HG02870 (cell line): ENCODE data around the gene LITAFD.
A peak's percentile ranks its signal among the peaks of the same experiment; 100 is the strongest.

Source experiments
- ATAC-seq: cut with Tn5 transposase; IDR thresholded peaks from one replicate; pipeline ENCODE4 v1.9.1; 2021; ENCODE audit warnings: mild to moderate bottlenecking, moderate library complexity; ENCODE audit not compliant: unreplicated experiment

LITAFD gene

GRCh38 chr16:8919089-8919933, 37.2 kb downstream of the LITAFD start:
- no peak for ATAC-seq

GRCh38 chr16:8919934-8920462, 37.8 kb downstream of the LITAFD start:
- ATAC-seq = no peak

DNA sequence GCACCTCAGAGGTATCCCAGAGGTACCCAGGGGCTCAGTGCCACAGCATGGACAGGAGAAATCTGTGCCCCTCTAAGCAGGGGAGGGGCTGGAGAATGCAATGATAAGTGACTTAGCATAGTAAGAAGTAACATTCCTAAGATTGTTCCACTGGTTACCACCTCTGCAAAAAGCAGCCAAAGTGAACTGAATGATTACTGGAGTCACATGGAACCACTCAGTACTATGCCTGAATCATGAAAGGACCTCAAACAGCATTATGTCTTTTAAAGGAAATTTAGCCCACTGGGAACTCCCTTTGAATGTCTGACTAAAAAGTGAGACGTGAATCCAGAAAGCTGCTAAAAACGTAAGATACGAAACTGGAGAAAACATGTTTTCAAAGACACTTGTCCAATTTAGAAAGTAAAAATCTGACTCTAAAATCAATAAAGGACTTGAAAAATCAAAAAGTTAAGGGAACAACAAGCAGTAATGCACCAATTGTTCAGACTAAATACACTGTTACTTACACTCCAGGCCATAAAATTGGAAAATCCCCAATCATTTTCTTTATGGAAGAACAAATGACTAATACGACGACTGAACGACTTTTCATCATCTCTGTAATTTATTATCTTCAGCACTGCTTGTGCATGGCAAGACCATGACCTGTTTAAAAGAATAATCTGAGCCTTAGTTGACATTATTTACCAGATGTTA, 38.6 kb downstream of the LITAFD start:
- no peak for ATAC-seq

- ATAC-seq = no peak
Measured at GRCh38 chr16:8921347-8921984, 39.3 kb downstream of the LITAFD start.

GRCh38 chr16:8923199-8923598, 41.0 kb downstream of the LITAFD start:
- no peak for ATAC-seq

- peak; percentile 39 for ATAC-seq
Measured at GRCh38 chr16:8924214-8924613, 42.1 kb downstream of the LITAFD start.

DNA sequence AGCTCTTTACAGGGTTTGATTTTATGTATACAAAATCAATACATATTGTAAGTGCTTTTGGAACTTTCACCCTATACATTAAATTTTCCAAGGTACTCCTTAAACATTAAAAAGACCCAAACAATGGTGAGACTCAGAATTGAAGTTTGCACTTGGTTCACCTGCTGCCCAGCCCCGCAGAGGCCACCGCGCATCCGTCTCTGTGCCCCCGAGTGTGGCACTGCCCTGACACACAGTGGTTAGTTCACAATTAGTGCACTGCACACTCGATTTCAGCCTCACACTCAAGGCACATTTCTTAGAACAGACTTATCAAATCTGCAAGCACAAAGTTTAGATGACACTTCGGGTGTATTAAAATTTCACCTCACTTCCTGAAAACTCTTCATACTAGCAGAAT, 43.3 kb downstream of the LITAFD start:
- no peak for ATAC-seq

- ATAC-seq = no peak
Measured at GRCh38 chr16:8926827-8927226, 44.7 kb downstream of the LITAFD start.

DNA sequence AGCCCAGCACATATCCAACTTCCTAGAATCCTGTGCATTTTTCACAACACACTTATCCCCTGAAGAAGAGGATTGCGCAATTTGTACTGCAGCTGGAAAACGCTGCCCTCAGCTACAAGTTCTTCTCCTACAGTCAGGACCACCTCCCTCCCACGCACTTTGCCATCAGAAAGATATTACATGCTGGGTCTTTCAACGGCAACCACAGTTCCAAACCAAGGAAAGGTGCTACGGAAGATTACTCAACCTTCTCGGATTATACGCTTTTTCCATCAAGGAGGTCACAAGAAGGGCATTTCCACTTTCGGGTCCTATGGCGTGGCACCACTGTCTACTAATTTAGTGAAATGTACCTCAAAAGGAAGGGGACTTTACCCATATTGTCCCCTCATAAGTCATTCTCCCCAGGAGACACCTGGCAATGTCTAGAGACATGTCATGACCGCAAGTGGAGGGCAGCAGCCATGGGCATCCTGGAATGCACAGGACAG, 46.4 kb downstream of the LITAFD start:
- ATAC-seq = no peak

DNA sequence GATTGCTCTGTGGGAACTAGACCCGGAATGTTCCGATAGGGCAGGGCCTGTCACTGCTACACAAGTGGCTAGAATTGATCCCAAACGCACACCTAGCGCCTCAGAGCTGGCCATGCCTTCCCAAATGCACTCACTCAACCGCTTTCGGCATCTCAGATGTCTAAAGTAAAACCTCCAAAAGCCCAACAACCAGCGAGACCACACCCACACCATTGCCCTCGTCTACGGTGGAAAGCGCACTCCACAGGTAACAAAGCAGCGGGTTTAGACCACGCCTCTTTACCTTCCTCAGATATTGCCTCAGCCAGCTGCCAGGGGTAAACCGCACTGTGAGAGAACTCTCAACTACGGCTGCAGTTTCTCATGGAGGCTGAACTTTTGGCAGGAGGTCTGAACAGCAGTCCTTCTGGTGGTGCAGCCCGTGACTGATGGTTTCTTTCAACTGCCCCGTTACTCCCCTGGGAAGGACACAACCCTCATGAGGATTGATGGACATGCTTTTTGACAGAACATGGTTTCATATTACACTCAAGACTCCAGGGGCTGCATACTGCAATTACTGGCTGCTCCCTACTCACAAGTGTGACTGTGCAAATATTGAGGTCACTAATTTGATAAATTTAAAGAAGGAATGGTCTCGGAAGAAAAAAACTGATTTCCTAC, 47.1 kb downstream of the LITAFD start:
- ATAC-seq = no peak

DNA sequence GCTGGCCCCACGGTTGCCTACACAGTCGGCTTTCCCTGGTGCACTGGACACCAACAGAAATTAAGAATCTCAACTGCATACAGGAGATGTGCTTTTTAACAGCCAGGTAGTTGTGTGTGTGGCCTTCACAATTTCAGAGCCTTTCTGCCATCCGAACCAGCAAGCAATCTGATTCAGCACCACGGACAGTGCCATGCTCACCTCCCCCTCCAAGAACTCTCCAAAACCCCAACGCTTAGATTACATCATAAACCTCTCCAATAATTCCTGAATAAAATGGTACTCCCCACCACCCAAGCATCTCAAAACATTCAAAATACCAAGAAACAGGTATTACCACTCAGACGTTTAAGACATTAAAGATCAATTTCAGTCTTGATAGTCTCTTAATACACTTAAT, 49.7 kb downstream of the LITAFD start:
- ATAC-seq = no peak

GRCh38 chr16:8934601-8935000, 52.5 kb downstream of the LITAFD start:
- ATAC-seq = no peak
